H1 (cell line): ENCODE data around the gene SFXN4. TPM values are rescaled to one million over a fixed set of nuclear protein-coding genes. Genes with fewer than 3 reads are reported as not detected.

Experiments
- CTCF ChIA-PET: fragments of 300-600 bp; sonication (Branson Sonifier 250); formaldehyde crosslinking; loops from one replicate; lab custom pipeline; 2021; ENCODE audit not compliant: partially characterized antibody; lab: Charles Lee
- POLR2A ChIA-PET: fragments of 300-600 bp; sonication (Branson Sonifier 250); formaldehyde crosslinking; loops from one replicate; lab custom pipeline; 2021; ENCODE audit warnings: inconsistent platforms; ENCODE audit not compliant: partially characterized antibody; lab: Charles Lee
- DNase-seq, 2 experiments: peaks; one replicate each; pipeline versions ENCODE4 v3.0.0 to v3.0.0-alpha.2; 2010 to 2022; ENCODE audit warnings: low spot score in 2 of 2, low read depth in 1 of 2, mixed read lengths in 1 of 2
- FAIRE-seq: peaks from 2 replicates; lab custom pipeline; 2011; peaks lifted over from hg19 to GRCh38; lab: Jason Lieb, UNC
- H2AFZ ChIP-seq: 2 replicates; pipeline ENCODE4 v1.8.1; 2012; ENCODE audit warnings: low read length, inconsistent platforms
- H2AK5ac ChIP-seq: 2 replicates; pipeline ENCODE4 v1.6.1; 2013; ENCODE audit warnings: low read depth, low read length
- H2BK120ac ChIP-seq: replicated peaks from 2 replicates; pipeline ENCODE3; 2013; ENCODE audit warnings: low read depth, low read length, inconsistent platforms
- H2BK12ac ChIP-seq: 2 replicates; pipeline ENCODE4 v1.6.1; 2013; ENCODE audit warnings: low read depth, low read length
- H2BK15ac ChIP-seq: 2 replicates; pipeline ENCODE4 v1.6.1; 2013; ENCODE audit warnings: low read length
- H2BK20ac ChIP-seq: 2 replicates; pipeline ENCODE4 v1.6.1; 2013; ENCODE audit warnings: low read length
- H2BK5ac ChIP-seq: 2 replicates; pipeline ENCODE4 v1.6.1; 2013; ENCODE audit warnings: low read depth, low read length
- H3K14ac ChIP-seq: 2 replicates; pipeline ENCODE4 v1.6.1; 2013; ENCODE audit warnings: inconsistent platforms; ENCODE audit not compliant: insufficient read length
- H3K18ac ChIP-seq: 2 replicates; pipeline ENCODE4 v1.6.1; 2013; ENCODE audit warnings: low read length; ENCODE audit errors: extremely low read depth
- H3K23ac ChIP-seq: 2 replicates; pipeline ENCODE4 v1.6.1; 2013; ENCODE audit warnings: inconsistent platforms; ENCODE audit not compliant: insufficient read length
- H3K23me2 ChIP-seq: 2 replicates; pipeline ENCODE4 v1.6.1; 2013; ENCODE audit warnings: low read depth, low read length
- H3K27ac ChIP-seq: 2 replicates; pipeline ENCODE4 v1.6.1; 2011; ENCODE audit warnings: low read depth, low read length, inconsistent platforms
- H3K27me3 ChIP-seq, 4 experiments: replicated peaks in 1 of 4; 1 replicate in 1 of 4; 2 replicates in 3 of 4; pipeline versions ENCODE4 v1.6.1 to v1.8.1; 2011 to 2013; ENCODE audit warnings: low read length in 3 of 4, mild to moderate bottlenecking in 3 of 4, inconsistent platforms in 2 of 4, mixed read lengths in 2 of 4, moderate library complexity in 1 of 4; ENCODE audit not compliant: control insufficient read depth in 3 of 4, insufficient read depth in 3 of 4; ENCODE audit errors: extremely low read depth in 1 of 4
- H3K36me3 ChIP-seq, 4 experiments: 2 replicates each; pipeline versions ENCODE4 v1.6.1 to v1.8.1; 2011 to 2013; ENCODE audit warnings: mild to moderate bottlenecking in 4 of 4, low read length in 3 of 4, moderate library complexity in 2 of 4, control low read depth in 1 of 4, inconsistent platforms in 1 of 4; ENCODE audit not compliant: insufficient read depth in 4 of 4, control insufficient read depth in 2 of 4
- H3K4ac ChIP-seq: replicated peaks from 2 replicates; pipeline ENCODE3; 2013; ENCODE audit warnings: low read length, low read depth, mixed read lengths, inconsistent platforms; ENCODE audit not compliant: insufficient read length
- H3K4me1 ChIP-seq, 4 experiments: replicated peaks in 1 of 4; 1 replicate in 1 of 4; 2 replicates in 3 of 4; pipeline versions ENCODE4 v1.6.1 to v1.8.1; 2011 to 2013; ENCODE audit warnings: low read length in 3 of 4, inconsistent platforms in 2 of 4, mixed read lengths in 1 of 4; ENCODE audit not compliant: insufficient read depth in 4 of 4, control insufficient read depth in 3 of 4
- H3K4me2 ChIP-seq, 2 experiments: 2 replicates each; pipeline versions ENCODE4 v1.6.1 to v1.8.1; 2011 to 2013; ENCODE audit warnings: low read depth in 2 of 2, low read length in 2 of 2, control low read depth in 1 of 2, inconsistent platforms in 1 of 2, mild to moderate bottlenecking in 1 of 2; ENCODE audit not compliant: insufficient read depth in 1 of 2
- H3K4me3 ChIP-seq, 4 experiments: fragments of 200-600, 300-600 bp in 1 of 4; sonication (generic), shearing (Covaris generic), sonication (Bioruptor Twin) in 1 of 4; 2 replicates each; pipeline versions ENCODE4 v1.5.1 to v1.8.1; 2011 to 2016; ENCODE audit warnings: low read length in 4 of 4, low read depth in 3 of 4, control low read depth in 2 of 4, inconsistent platforms in 2 of 4, mild to moderate bottlenecking in 2 of 4, mixed read lengths in 1 of 4, moderate library complexity in 1 of 4; ENCODE audit not compliant: insufficient read depth in 2 of 4; ENCODE audit errors: extremely low read depth in 1 of 4
- H3K56ac ChIP-seq: replicated peaks from 2 replicates; pipeline ENCODE3; 2013; ENCODE audit warnings: low read depth, mild to moderate bottlenecking, mixed read lengths, low read length, inconsistent platforms; ENCODE audit not compliant: insufficient read length
- H3K79me1 ChIP-seq: 2 replicates; pipeline ENCODE4 v1.6.1; 2013; ENCODE audit warnings: low read depth, low read length, control low read depth
- H3K79me2 ChIP-seq, 2 experiments: 2 replicates each; pipeline versions ENCODE4 v1.6.1 to v1.8.1; 2012 to 2013; ENCODE audit warnings: low read length in 2 of 2, mild to moderate bottlenecking in 2 of 2, inconsistent platforms in 1 of 2; ENCODE audit not compliant: insufficient read depth in 2 of 2, control insufficient read depth in 1 of 2
- H3K9ac ChIP-seq, 4 experiments: replicated peaks in 1 of 4; 1 replicate in 1 of 4; 2 replicates in 3 of 4; pipeline versions ENCODE4 v1.6.1 to v1.8.1; 2011 to 2013; ENCODE audit warnings: low read depth in 3 of 4, low read length in 3 of 4, control low read depth in 2 of 4, mild to moderate bottlenecking in 2 of 4, moderate library complexity in 2 of 4, inconsistent platforms in 1 of 4; ENCODE audit errors: extremely low read depth in 1 of 4
- H3K9me3 ChIP-seq, 2 experiments: 2 replicates each; pipeline versions ENCODE4 v1.6.1 to v1.8.1; 2012 to 2013; ENCODE audit warnings: mild to moderate bottlenecking in 2 of 2, moderate library complexity in 2 of 2, control low read depth in 1 of 2, inconsistent platforms in 1 of 2, low read depth in 1 of 2, low read length in 1 of 2, mixed read lengths in 1 of 2; ENCODE audit not compliant: insufficient read depth in 2 of 2
- H4K20me1 ChIP-seq, 2 experiments: replicated peaks in 1 of 2; 2 replicates each; pipeline versions ENCODE3 to v1.8.1; 2011 to 2013; ENCODE audit warnings: inconsistent platforms in 2 of 2, low read length in 2 of 2, mild to moderate bottlenecking in 1 of 2; ENCODE audit not compliant: insufficient read depth in 2 of 2, control insufficient read depth in 1 of 2
- H4K5ac ChIP-seq: 2 replicates; pipeline ENCODE4 v1.6.1; 2013; ENCODE audit warnings: low read length, low read depth, mixed read lengths, inconsistent platforms; ENCODE audit not compliant: insufficient read length
- H4K8ac ChIP-seq: 2 replicates; pipeline ENCODE4 v1.8.0; 2013; ENCODE audit warnings: mild to moderate bottlenecking, moderate library complexity, low read length, inconsistent platforms; ENCODE audit not compliant: insufficient read depth; ENCODE audit errors: extremely low read depth
- H4K91ac ChIP-seq: replicated peaks from 2 replicates; pipeline ENCODE3; 2013; ENCODE audit warnings: low read length, mixed read lengths, inconsistent platforms; ENCODE audit not compliant: insufficient read length
- CTBP2 ChIP-seq: IDR thresholded peaks from 2 replicates; pipeline ENCODE4 v1.7.0; 2011; ENCODE audit warnings: borderline replicate concordance, mild to moderate bottlenecking, moderate library complexity, mixed read lengths, low read length; ENCODE audit not compliant: insufficient read depth, insufficient read length
- GTF2F1 ChIP-seq: IDR thresholded peaks from 2 replicates; pipeline ENCODE4 v1.6.1; 2012; ENCODE audit warnings: low read depth, low read length, improper control_type of control experiment, borderline replicate concordance
- HDAC6 ChIP-seq: IDR thresholded peaks from one replicate; pipeline ENCODE4 v1.7.1; 2012; ENCODE audit warnings: low read depth, mild to moderate bottlenecking, inconsistent platforms, low read length, moderate library complexity
- KDM1A ChIP-seq: fragments of 200-600, 300-600 bp; sonication (generic); IDR thresholded peaks from 2 replicates; pipeline ENCODE4 v1.7.1; 2016; ENCODE audit warnings: mild to moderate bottlenecking, low read length, borderline replicate concordance
- SIN3A ChIP-seq, 2 experiments: IDR thresholded peaks in 1 of 2; conservative IDR thresholded peaks in 1 of 2; 2 replicates each; pipeline ENCODE4 v1.6.1; 2011 to 2012; ENCODE audit warnings: low read length in 2 of 2, improper control_type of control experiment in 1 of 2, low read depth in 1 of 2, mild to moderate bottlenecking in 1 of 2
- SP4 ChIP-seq: IDR thresholded peaks from 2 replicates; pipeline ENCODE4 v1.6.1; 2012; ENCODE audit warnings: low read length, inconsistent platforms
- TEAD4 ChIP-seq: IDR thresholded peaks from 2 replicates; pipeline ENCODE4 v1.6.1; 2012; ENCODE audit warnings: low read depth, low read length, inconsistent platforms, mixed read lengths
- WGBS, 2 experiments: shearing (Covaris generic) in 1 of 2; methylation state at CpG; one replicate each; pipeline versions ENCODE4 v1.1.6 to v1.1.7; 2013 to 2015; ENCODE audit warnings: low lambda C conversion rate in 2 of 2, mixed read lengths in 2 of 2, inconsistent platforms in 1 of 2, low coverage in 1 of 2, missing lambda C conversion rate in 1 of 2; ENCODE audit not compliant: insufficient replicate concordance in 2 of 2, insufficient coverage in 1 of 2, insufficient read length in 1 of 2; ENCODE audit errors: extremely low coverage in 1 of 2, missing lambda C conversion rate in 1 of 2; 5-methylcytosine and 5-hydroxymethylcytosine counted together
- polyA plus RNA-seq, 7 experiments: library from polyadenylated mRNA; depleted of rRNA in 3 of 7; stranded (reverse) in 5 of 7; unstranded in 2 of 7; fragments of >200 nt in 5 of 7; fragments of 200-250 nt in 2 of 7; gene quantifications; 1 replicate in 5 of 7; 2 replicates in 1 of 7; 4 replicates in 1 of 7; pipeline versions ENCODE4 v1.2.1 to v1.2.3, GENCODE V29; 2011 to 2013; ENCODE audit warnings: missing spikeins in 2 of 7, mixed read lengths in 2 of 7
- total RNA-seq: library from RNA; stranded (reverse); fragmentation: NEBNext Ultra II Directional; extraction: Animal tissue kit (Norgen Biotek cat#: 25700); gene quantifications from 2 replicates; pipeline ENCODE4 v1.2.1, GENCODE V29; 2021

The SFXN4 gene
- total and polyA plus RNA-seq, 2 of the 8 experiments (the other 6 are each of a cell fraction or from before 2014, with no cell fraction given), result 15.4 to 21.6 TPM

GRCh38 chr10:119118231-119118630 is 47.3 kb downstream of the SFXN4 start:
- no peak for FAIRE-seq
- CTCF ChIA-PET, result no interaction called here
- Histone ChIP-seq H3K79me1 (no peaks in the 10 kb centered on the region), H3K23me2 (no peaks in the 10 kb centered on the region), H3K18ac (no peak overlapping the region), H3K9ac (no peak overlapping the region), H2BK120ac (no peak overlapping the region), H3K4me3 (no peak overlapping the region), H3K79me2 (no peaks in the 10 kb centered on the region), H2BK5ac (no peak overlapping the region), H4K5ac (no peak overlapping the region), H2AK5ac (no peak overlapping the region), H3K4me2 (no peak overlapping the region), H3K27me3 (no peaks in the 10 kb centered on the region), H2AFZ (no peak overlapping the region), H3K4ac (no peak overlapping the region), H3K36me3 (peaks cover 11 to 68% (median 37%) of the 10 kb centered on the region in 4 experiments; a peak in 7 of 8 replicates), H3K4me1 (no peaks in the 10 kb centered on the region), H4K8ac (no peak overlapping the region), H2BK15ac (no peak overlapping the region), H3K56ac (no peak overlapping the region), H4K91ac (no peak overlapping the region), H2BK20ac (no peak overlapping the region), H3K23ac (no peak overlapping the region), H3K9me3 (no peaks in the 10 kb centered on the region), H2BK12ac (no peak overlapping the region), H3K27ac (no peak overlapping the region), H3K14ac (no peak overlapping the region), H4K20me1 (peaks cover 0 to 3% of the 10 kb centered on the region in 2 experiments)
- DNase-seq, result no peak
- POLR2A ChIA-PET, result interaction anchor here (0.7 kb wide), 1 partner anchor 38 kb away, joined by 3 read pairs; the partner anchor contains the start of gene EIF3A
- 96% methylated on average over 5 of the region's 5 CpGs; no CpG with 5 or more reads in 1 of the 2 experiments for WGBS, 2 experiments
- no peak for TF ChIP-seq KDM1A
- TF ChIP-seq SIN3A (conservative IDR thresholded peaks at IDR 0.05 in 1 of 2, IDR thresholded peaks at IDR 0.05 in 1 of 2; ENCODE audit: low read depth in 1 of 2, low read length in 2 of 2), result no peak
- no peak for TF ChIP-seq SP4
- no peak for TF ChIP-seq GTF2F1
- TF ChIP-seq CTBP2, result no peak
- TF ChIP-seq HDAC6, result no peak
- no peak for TF ChIP-seq TEAD4
